Neural progenitor cell (in vitro differentiated cells): ENCODE data around the gene KLHL29.

Experiments used
- CTCF ChIP-seq: fragments of 200-600 bp; sonication (generic); IDR thresholded peaks from 2 replicates; pipeline ENCODE4 v1.5.1; 2017; ENCODE audit warnings: antibody characterized with exemption, mild to moderate bottlenecking
- EZH2 ChIP-seq: fragments of 200-600 bp; sonication (generic); IDR thresholded peaks from 2 replicates; pipeline ENCODE4 v1.6.1; 2017; ENCODE audit warnings: antibody characterized with exemption, mild to moderate bottlenecking, moderate library complexity

DNA sequence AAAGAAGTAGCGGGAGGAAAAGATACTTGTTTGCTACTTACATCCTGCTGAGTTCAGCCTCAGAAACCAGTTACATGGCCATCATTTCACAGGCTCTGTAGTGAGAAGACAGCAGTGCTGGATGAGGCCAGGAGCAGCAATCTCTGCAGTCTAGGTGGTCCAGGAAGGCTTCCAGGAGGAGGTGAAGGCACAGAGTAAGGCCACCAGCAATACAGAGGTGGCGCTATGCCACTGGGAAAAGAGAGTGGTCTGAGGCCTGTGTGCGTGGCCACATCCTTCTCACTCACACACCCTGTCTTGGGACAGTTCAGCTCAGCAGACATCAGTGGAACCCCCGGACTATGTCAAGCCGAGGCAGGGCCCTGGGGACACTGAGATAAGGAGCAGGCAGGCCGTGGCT lies 162.7 kb downstream of the KLHL29 start:
- TF ChIP-seq CTCF (no peak), EZH2 (no peak)
